Activated T-cell treated with anti-CD3 and anti-CD28 coated beads, Interleukin-2, amount 50 U/mL, for 48 hours (primary cell): Measurements from ENCODE around the gene ID3.
A peak's percentile ranks its signal among the peaks of the same experiment; 100 is the strongest.

ENCODE experiments used
- DNase-seq, 2 experiments: peaks; one replicate each; pipeline ENCODE4 v3.0.0-alpha.2; 2020

The ID3 gene

GRCh38 chr1:23524716-23525401 lies 34.4 kb downstream of the ID3 start:
- DNase-seq: no peak

GRCh38 chr1:23524163-23524562 lies 35.1 kb downstream of the ID3 start:
- no peak for DNase-seq

GRCh38 chr1:23522244-23522982 lies 36.9 kb downstream of the ID3 start:
- no peak for DNase-seq

GRCh38 chr1:23521588-23521987 lies 37.7 kb downstream of the ID3 start:
- DNase-seq: peak in 1 of 2 experiments; percentile 50

GRCh38 chr1:23517581-23517980 lies 41.7 kb downstream of the ID3 start:
- DNase-seq: no peak

- DNase-seq: no peak
Measured at GRCh38 chr1:23515905-23516304, 43.4 kb downstream of the ID3 start.

- no peak for DNase-seq
Measured at GRCh38 chr1:23514111-23514679, 45.1 kb downstream of the ID3 start.

GRCh38 chr1:23509896-23510295 lies 49.4 kb downstream of the ID3 start:
- no peak for DNase-seq
